HG03521 (cell line): ENCODE results near the gene PARP3.
A peak's percentile ranks its signal among the peaks of the same experiment; 100 is the strongest.

Experiments
- ATAC-seq: cut with Tn5 transposase; IDR thresholded peaks from one replicate; pipeline ENCODE4 v1.9.1; 2021; ENCODE audit warnings: mild to moderate bottlenecking, moderate library complexity; ENCODE audit not compliant: unreplicated experiment

PARP3 gene

DNA sequence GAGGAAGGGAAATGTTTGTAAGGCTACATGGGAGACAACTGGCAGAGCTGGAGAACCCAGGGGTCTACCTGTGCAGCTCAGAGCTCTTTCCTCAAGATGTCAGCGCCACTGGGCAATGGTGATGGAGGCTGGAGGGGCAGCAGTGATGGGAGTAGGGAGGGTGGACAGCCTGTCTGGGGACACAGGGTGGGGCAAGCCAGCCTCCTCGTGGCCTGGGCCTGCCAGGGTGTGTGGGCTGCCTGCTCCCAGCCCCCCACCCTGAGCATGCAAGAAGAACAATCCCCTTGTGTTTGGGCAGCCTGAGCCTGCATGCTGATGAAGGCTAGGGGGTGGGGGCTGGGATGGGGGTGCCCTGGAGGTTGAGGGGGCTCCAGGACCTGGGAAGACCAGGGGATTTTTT, 23.9 kb downstream of the PARP3 start:
- ATAC-seq, result no peak

GRCh38 chr3:51966486-51966885, 24.3 kb downstream of the PARP3 start:
- no peak for ATAC-seq

- ATAC-seq, result peak; percentile 47
Observed at GRCh38 chr3:51966922-51967383, 24.8 kb downstream of the PARP3 start.

- peak; percentile 46 for ATAC-seq
Observed at GRCh38 chr3:51967384-51968169, 25.4 kb downstream of the PARP3 start, which contains the start of gene PCBP4. Gene PCBP4, minus strand, starts transcription at chr3:51967454. Its CDS starts 6,214 bp downstream, at chr3:51961240.

DNA sequence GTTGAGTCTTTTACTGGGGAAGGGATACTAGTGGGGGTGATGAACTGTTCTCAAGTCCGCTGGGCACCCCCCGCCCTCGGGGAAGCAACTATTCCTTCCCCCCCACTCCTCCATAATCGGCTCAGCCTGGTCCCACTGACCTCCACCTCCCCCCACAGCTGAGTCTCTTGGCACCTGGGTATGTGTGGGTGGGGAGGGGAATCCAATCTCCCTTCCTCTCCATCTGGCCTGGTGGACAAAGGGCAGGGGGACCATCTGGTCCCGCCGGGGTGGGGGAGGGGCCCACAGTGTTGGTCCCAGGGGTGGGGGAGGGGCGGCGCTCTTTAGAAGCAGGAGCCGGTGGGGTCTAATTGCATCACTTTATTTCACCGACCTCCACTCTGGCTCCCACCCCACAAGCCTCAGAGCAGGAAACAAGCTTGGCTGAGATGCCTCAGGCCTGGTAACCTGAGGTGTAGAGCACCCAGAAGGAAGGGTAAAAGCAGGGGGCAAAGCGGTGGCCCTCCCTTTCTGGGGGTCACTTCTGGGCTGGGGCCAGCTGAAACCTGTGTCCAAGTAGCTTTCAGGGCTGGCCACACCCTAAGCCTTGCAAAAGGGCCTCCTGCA, 26.1 kb downstream of the PARP3 start:
- ATAC-seq, result no peak

GRCh38 chr3:51968883-51969678, 26.9 kb downstream of the PARP3 start:
- ATAC-seq, result no peak

DNA sequence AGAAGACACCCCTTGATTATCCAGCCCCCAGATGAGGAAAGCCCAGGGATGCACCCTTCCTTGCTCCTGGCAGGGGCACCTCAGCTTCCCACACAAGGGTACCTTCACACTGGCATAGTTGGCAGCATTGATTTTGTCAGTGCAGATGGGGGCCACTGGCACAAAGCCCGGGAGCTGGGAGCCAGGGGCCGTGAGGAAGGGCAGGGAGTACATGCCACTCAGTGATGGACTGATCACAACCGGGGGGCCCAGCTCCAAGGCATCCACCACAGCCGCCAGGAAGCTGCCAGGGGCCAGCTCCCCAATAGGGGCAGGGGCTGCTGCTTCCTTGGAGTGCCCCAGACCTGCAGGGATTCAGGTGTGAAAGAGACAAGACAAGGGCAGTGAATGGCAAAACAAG, 27.7 kb downstream of the PARP3 start:
- ATAC-seq, result no peak

DNA sequence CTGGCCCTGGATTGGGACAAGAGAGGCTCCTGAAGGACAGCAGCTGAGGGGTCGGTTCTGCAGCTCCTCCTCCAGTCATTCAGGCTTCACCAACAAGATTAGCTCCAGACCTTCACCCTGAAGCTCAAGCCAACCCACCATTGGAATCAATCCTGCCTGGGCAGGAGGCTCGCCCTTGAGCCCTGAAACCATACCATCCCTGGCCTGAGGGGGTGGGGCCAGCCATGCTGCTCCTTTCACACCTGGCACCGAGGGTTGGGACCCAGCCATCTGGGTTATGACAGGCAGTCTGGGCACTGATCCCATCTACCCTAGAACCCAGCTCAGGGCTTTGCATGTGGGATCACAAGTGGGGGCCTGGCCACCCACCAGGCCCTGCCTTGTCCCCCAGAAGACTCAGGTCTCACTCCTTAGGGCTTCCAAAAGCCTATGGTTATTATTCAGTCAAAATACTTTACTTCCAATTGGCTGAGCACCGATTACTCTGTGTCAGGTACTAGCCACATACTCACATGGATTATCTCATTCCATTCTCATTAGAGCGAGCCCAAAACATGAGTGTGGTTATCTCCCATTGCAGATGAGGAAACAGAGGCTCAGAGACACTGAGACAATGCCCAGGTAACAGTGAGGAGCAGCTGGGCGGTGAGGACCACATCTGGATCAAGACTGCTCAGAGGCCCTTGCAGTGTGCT, 28.6 kb downstream of the PARP3 start:
- ATAC-seq, result no peak

- ATAC-seq, result no peak
Observed at GRCh38 chr3:51971350-51971749, 29.2 kb downstream of the PARP3 start.

DNA sequence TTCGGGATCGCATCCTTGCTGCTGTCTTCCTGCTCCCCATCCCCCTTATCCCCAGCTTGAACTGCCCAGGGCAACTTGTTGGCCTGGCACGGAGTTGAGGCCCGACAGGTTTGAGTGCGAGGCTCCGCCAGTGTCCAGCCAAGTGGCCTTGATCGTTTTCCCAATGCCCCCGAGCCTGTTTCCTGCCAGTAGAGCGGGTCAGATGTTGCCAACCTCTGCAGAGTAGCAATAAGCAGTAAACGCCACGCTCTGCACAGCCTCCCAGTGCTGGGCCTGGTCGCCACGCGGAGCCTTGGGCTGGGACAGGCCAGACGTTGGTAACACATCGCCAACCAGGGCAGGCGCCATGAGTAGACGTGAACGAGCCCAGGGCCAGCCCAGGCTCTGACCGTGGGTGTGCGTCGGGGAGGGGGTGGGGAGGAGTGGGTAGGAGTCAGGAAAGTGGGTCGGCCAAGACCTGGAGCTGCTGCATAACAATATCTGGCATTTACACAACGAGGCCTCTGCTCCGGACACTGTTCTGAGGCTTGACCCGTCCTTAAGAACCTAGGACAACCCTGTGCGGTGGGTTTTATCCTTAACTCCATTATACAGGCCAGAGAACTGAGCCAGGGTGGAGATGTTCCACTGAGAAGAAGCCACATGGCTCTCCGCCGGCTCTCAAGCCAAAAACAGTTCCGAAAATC, 32.3 kb downstream of the PARP3 start:
- peak; percentile 6 for ATAC-seq

- ATAC-seq, result peak; percentile 51
Observed at GRCh38 chr3:51974963-51975851, 33.0 kb downstream of the PARP3 start, which contains the start of gene ABHD14A. Gene ABHD14A, plus strand, starts transcription at chr3:51975064. Its CDS starts 72 bp downstream, at chr3:51975136.

GRCh38 chr3:51975852-51976549, 33.8 kb downstream of the PARP3 start:
- no peak for ATAC-seq

GRCh38 chr3:51977446-51978142, 35.4 kb downstream of the PARP3 start:
- no peak for ATAC-seq

DNA sequence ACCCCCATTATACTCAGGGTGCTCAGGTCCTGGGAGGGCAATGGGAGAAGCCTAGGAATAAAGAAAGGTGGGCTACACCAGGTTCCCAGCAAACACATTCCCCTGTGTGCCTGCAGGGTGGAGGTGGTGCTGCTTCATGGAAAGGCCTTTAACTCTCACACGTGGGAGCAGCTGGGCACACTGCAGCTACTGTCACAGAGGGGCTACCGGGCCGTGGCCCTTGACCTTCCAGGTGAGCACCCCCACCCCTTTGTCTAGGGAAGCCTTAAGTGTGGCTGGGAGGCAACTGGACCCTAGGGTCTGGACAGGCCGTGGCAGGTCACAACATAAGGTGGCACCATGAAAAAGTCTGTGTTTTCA, 36.0 kb downstream of the PARP3 start:
- no peak for ATAC-seq

DNA sequence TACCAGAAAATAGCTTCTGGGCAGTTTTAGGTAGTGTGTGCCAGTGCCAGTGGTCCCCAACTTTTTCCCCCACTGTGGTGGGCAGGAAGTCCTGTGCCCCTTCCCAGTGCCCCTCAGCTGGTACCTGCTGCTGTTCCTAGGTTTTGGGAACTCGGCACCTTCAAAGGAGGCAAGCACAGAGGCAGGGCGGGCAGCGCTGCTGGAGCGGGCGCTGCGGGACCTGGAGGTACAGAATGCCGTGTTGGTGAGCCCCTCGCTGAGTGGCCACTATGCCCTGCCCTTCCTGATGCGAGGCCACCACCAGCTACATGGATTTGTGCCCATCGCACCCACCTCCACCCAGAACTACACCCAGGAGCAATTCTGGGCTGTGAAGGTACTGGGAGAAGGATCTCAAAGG, 38.1 kb downstream of the PARP3 start:
- ATAC-seq, result no peak

DNA sequence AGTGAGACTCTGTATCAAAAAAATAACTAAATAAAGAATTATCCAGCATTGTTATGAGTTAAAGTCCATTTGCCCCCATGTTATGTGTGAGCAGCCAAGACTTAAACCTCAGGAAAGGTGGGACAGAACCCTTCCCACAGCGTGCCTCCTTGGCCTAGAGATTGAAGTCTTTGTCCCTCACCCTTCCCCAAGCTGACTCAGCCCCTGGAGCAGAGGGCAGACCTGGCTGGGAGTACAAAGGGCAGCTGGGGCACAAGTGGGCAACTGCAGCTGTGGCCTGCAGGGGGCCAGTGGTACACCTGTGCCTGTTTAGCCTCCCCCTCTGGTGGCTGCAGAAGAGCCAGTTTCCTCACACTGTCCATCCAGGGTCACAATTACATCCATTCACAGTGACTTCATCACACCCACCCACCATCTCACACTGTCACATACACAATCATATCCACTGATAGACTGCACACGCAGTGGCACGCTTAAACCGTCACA, 40.2 kb downstream of the PARP3 start:
- peak; percentile 38 for ATAC-seq

DNA sequence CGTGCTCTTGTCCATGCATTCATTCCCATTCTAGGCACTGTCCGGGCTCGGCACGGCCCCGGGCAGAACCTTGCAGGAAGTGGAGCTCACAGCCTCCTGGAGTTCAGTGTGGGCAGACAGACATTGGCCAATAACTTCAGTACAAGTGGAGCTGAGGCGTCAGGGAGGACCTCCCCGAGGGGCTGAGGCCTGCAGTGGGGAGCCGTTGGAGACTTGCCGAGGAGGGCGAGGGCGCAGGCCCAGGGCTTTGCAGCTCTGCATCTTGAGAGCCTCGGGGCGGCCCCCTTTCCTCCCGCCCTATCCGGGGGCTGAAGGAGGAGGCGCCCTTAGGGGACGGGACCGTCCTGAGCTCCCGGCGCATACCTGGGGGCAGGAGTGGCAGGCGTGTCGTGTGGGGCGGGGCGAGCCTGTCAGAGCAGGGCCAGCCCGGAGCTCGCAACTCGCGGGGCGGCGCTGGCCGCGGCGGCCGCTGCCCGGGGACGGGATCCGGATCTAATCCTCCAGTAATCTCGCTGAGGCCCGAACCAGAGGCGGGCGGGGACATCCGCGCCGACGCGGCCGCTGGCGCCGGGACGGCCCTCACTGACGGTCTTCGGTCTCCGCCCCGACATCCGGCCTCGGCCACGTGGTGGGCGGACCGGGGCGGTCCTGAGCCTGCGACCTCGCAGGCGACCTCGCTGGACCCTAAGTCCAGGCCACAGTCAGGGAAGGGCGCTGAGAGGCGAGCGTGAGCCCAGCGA, 40.8 kb downstream of the PARP3 start, which contains the start of gene ACY1:
Gene ACY1 (plus strand): TSS at position 698 of the 740 bp plus-strand sequence. CDS start 530 bp downstream, outside the sequence.
- ATAC-seq, result peak; percentile 74
